Measurements from ENCODE around the gene PCGF1. TPM values are rescaled to one million over a fixed set of nuclear protein-coding genes. Genes with fewer than 3 reads are reported as not detected.

Gene PCGF1
- total RNA-seq: 15.0 and 18.2 TPM in 2 replicates

- DNase-seq (ENCODE audit: low read depth, low spot score): peak; percentile 86
Measured at GRCh38 chr2:74507145-74507925, at the start of gene PCGF1. Gene PCGF1, minus strand, starts transcription at chr2:74507695. Its CDS starts 27 bp downstream, at chr2:74507668.

GRCh38 chr2:74556831-74557370 lies 49.4 kb upstream of the PCGF1 start:
- no peak for DNase-seq (ENCODE audit: low read depth, low spot score)

GRCh38 chr2:74556159-74556558 lies 48.7 kb upstream of the PCGF1 start:
- DNase-seq (ENCODE audit: low read depth, low spot score): no peak

GRCh38 chr2:74555610-74556103 lies 48.2 kb upstream of the PCGF1 start:
- no peak for DNase-seq (ENCODE audit: low read depth, low spot score)

- DNase-seq (ENCODE audit: low read depth, low spot score): no peak
Measured at GRCh38 chr2:74554820-74555531, 47.5 kb upstream of the PCGF1 start.

GRCh38 chr2:74553892-74554819 lies 46.7 kb upstream of the PCGF1 start, which contains the start of the genes DOK1 and LOXL3:
Gene DOK1, plus strand, starts transcription at chr2:74554720. Its CDS starts 35 bp downstream, at chr2:74554755.
Gene LOXL3, minus strand, starts transcription at chr2:74553942. Its CDS starts 1,308 bp downstream, at chr2:74552634.
- no peak for DNase-seq (ENCODE audit: low read depth, low spot score)

- no peak for DNase-seq (ENCODE audit: low read depth, low spot score)
Measured at GRCh38 chr2:74552914-74553811, 45.7 kb upstream of the PCGF1 start.

- DNase-seq (ENCODE audit: low read depth, low spot score): no peak
Measured at GRCh38 chr2:74551942-74552913, 44.7 kb upstream of the PCGF1 start.

GRCh38 chr2:74551530-74551929 lies 44.0 kb upstream of the PCGF1 start:
- no peak for DNase-seq (ENCODE audit: low read depth, low spot score)

GRCh38 chr2:74550231-74550630 lies 42.7 kb upstream of the PCGF1 start:
- no peak for DNase-seq (ENCODE audit: low read depth, low spot score)

GRCh38 chr2:74548900-74549826 lies 41.7 kb upstream of the PCGF1 start:
- no peak for DNase-seq (ENCODE audit: low read depth, low spot score)

GRCh38 chr2:74548285-74548899 lies 40.9 kb upstream of the PCGF1 start:
- no peak for DNase-seq (ENCODE audit: low read depth, low spot score)

GRCh38 chr2:74546004-74546403 lies 38.5 kb upstream of the PCGF1 start:
- no peak for DNase-seq (ENCODE audit: low read depth, low spot score)

GRCh38 chr2:74544634-74545033 lies 37.1 kb upstream of the PCGF1 start:
- DNase-seq (ENCODE audit: low read depth, low spot score): no peak

- DNase-seq (ENCODE audit: low read depth, low spot score): no peak
Measured at GRCh38 chr2:74542978-74543377, 35.5 kb upstream of the PCGF1 start.

GRCh38 chr2:74540291-74540690 lies 32.8 kb upstream of the PCGF1 start:
- DNase-seq (ENCODE audit: low read depth, low spot score): no peak

GRCh38 chr2:74538881-74539339 lies 31.4 kb upstream of the PCGF1 start:
- no peak for DNase-seq (ENCODE audit: low read depth, low spot score)

Data from pulmonary artery endothelial cell (primary cell).